AML-193 (cell line): Measurements from ENCODE around the gene PPM1D.
A peak's percentile ranks its signal among the peaks of the same experiment; 100 is the strongest.

Experiments
- DNase-seq, 2 experiments: peaks; one replicate each; lab custom pipeline; 2025; lab: John Stamatoyannopoulos, UW

Gene PPM1D

GRCh38 chr17:60618854-60619526, 19.0 kb downstream of the PPM1D start:
- DNase-seq, result no peak

GRCh38 chr17:60622961-60623360, 23.0 kb downstream of the PPM1D start:
- DNase-seq, result no peak

- no peak for DNase-seq
Measured at GRCh38 chr17:60623415-60623814, 23.4 kb downstream of the PPM1D start.

- DNase-seq, result no peak
Measured at GRCh38 chr17:60627124-60627523, 27.1 kb downstream of the PPM1D start.

GRCh38 chr17:60628252-60628889, 28.4 kb downstream of the PPM1D start:
- DNase-seq, result no peak

GRCh38 chr17:60629120-60629519, 29.1 kb downstream of the PPM1D start:
- DNase-seq, result no peak

GRCh38 chr17:60630352-60630751, 30.4 kb downstream of the PPM1D start:
- DNase-seq, result no peak

GRCh38 chr17:60631119-60631518, 31.1 kb downstream of the PPM1D start:
- DNase-seq, result no peak

- no peak for DNase-seq
Measured at GRCh38 chr17:60637683-60638082, 37.7 kb downstream of the PPM1D start.

- no peak for DNase-seq
Measured at GRCh38 chr17:60639019-60639330, 39.0 kb downstream of the PPM1D start.

GRCh38 chr17:60640503-60640902, 40.5 kb downstream of the PPM1D start:
- peak; percentile 18 to 33 for DNase-seq

GRCh38 chr17:60641126-60641525, 41.1 kb downstream of the PPM1D start:
- no peak for DNase-seq

- peak; percentile 76 to 81 for DNase-seq
Measured at GRCh38 chr17:60641810-60642220, 41.8 kb downstream of the PPM1D start.

- no peak for DNase-seq
Measured at GRCh38 chr17:60645918-60646523, 46.0 kb downstream of the PPM1D start.

GRCh38 chr17:60646701-60647100, 46.7 kb downstream of the PPM1D start:
- DNase-seq, result no peak

GRCh38 chr17:60647705-60648104, 47.7 kb downstream of the PPM1D start:
- no peak for DNase-seq

- peak; percentile 37 to 49 for DNase-seq
Measured at GRCh38 chr17:60652454-60653247, 52.7 kb downstream of the PPM1D start.

GRCh38 chr17:60653569-60653968, 53.6 kb downstream of the PPM1D start:
- no peak for DNase-seq

- no peak for DNase-seq
Measured at GRCh38 chr17:60656499-60656898, 56.5 kb downstream of the PPM1D start.

GRCh38 chr17:60659156-60659555, 59.2 kb downstream of the PPM1D start:
- DNase-seq, result no peak

- DNase-seq, result no peak
Measured at GRCh38 chr17:60661489-60661888, 61.5 kb downstream of the PPM1D start.

GRCh38 chr17:60664022-60664421, 64.0 kb downstream of the PPM1D start:
- no peak for DNase-seq

GRCh38 chr17:60665602-60666001, 65.6 kb downstream of the PPM1D start:
- DNase-seq, result no peak
